GM18520 (cell line): ENCODE data around the gene TCTN1.
A peak's percentile ranks its signal among the peaks of the same experiment; 100 is the strongest.
"Not testable (repeated sequence)": the region's sequence is repeated elsewhere in the genome, so short reads cannot be mapped to it uniquely, and the experiment has no call there.

Source experiments
- ATAC-seq: cut with Tn5 transposase; IDR thresholded peaks from one replicate; pipeline ENCODE4 v1.9.1; 2021; ENCODE audit not compliant: unreplicated experiment

Gene TCTN1

GRCh38 chr12:110613771-110614684, at the start of gene TCTN1:
TCTN1 (plus strand) TSS chr12:110614129; CDS start chr12:110614183, 54 bp downstream.
- ATAC-seq, result peak; percentile 93

DNA sequence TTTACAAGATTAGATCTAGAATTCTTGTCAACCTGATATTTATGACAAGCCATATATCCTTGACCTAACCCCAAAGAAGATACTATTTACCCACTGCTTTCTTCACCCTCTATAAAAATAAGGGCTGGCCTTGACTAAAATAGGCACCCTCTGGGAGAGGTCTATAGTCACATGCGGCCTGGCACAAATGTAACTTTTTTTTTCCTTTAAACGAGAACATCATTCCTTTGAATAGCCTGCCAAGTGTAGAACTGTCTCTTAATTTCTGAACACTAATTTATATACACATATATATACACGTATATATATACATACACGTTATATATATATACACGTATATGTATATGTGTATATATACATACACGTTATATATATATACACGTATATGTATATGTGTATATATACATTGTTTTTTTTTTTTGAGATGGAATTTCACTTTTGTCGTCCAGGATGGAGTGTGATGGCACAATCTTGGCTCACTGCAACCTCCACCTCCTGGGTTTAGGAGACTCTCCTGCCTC, 49.4 kb upstream of the TCTN1 start:
- ATAC-seq, result no peak

- ATAC-seq, result no peak
Measured at GRCh38 chr12:110565894-110566871, 47.7 kb upstream of the TCTN1 start.

- ATAC-seq, result no peak
Measured at GRCh38 chr12:110566993-110567392, 46.9 kb upstream of the TCTN1 start.

- no peak for ATAC-seq
Measured at GRCh38 chr12:110568752-110569151, 45.2 kb upstream of the TCTN1 start.

DNA sequence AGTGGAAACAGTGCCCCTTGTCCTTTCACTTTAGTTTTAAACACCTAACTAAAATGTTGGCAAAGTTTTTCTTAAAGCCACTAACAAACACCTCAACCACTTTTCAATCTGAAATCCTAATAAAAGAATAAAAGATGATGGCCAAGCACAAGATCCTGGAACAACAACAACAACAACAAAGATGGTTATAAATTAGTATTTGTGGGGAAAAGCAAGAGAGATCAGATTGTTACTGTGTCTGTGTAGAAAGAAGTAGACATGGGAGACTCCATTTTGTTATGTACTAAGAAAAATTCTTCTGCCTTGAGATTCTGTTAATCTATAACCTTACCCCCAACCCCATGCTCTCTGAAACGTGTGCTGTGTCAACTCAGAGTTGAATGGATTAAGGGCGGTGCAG, 44.1 kb upstream of the TCTN1 start:
- not testable (repeated sequence) for ATAC-seq

- ATAC-seq, result not testable (repeated sequence)
Measured at GRCh38 chr12:110570798-110571197, 43.1 kb upstream of the TCTN1 start.

- ATAC-seq, result no peak
Measured at GRCh38 chr12:110574044-110574443, 39.9 kb upstream of the TCTN1 start.

DNA sequence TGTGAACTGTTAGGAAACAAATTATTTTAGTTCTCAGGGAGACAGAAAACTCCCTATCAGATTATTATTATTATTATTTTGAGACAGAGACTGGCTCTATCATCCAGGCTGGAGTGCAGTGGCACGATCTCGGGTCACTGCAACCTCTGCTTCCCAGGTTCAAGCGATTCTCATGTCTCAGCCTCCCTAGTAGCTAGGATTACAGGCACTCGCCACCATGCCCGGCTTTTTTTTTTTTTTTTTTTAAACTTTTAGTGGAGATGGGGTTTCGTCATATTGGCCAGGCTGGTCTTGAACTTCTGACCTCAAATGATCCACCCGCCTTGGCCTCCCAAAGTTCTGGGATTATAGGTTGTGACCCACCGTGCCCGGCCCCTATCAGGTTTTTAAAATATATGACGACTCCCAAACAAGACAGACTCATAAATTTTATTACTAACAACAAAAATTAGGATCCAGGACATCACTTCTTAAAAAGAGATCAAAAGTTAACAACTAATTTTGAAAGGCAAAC, 39.2 kb upstream of the TCTN1 start:
- not testable (repeated sequence) for ATAC-seq

DNA sequence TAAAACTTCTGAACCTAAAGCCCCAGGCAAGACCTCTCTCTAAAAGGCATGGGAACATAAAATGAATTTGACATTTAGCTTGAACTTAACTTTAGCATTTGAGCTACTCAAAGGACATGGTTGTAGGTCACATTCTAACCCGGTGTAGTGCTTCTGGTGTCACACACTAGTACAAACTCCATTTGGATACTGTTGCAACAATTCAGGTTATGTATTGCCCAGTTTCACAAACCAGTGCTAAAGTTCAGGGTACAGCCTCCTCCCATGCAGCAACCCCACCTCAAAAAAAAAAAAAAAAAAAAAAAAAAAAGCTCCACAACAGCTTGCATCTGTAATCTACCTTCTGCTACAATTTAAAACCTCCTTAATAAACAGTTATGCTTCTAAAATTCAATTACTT, 38.6 kb upstream of the TCTN1 start:
- ATAC-seq, result no peak

- ATAC-seq, result no peak
Measured at GRCh38 chr12:110576504-110576903, 37.4 kb upstream of the TCTN1 start.

GRCh38 chr12:110577864-110578693, 35.9 kb upstream of the TCTN1 start:
- no peak for ATAC-seq

GRCh38 chr12:110578694-110579534, 35.0 kb upstream of the TCTN1 start:
- no peak for ATAC-seq

DNA sequence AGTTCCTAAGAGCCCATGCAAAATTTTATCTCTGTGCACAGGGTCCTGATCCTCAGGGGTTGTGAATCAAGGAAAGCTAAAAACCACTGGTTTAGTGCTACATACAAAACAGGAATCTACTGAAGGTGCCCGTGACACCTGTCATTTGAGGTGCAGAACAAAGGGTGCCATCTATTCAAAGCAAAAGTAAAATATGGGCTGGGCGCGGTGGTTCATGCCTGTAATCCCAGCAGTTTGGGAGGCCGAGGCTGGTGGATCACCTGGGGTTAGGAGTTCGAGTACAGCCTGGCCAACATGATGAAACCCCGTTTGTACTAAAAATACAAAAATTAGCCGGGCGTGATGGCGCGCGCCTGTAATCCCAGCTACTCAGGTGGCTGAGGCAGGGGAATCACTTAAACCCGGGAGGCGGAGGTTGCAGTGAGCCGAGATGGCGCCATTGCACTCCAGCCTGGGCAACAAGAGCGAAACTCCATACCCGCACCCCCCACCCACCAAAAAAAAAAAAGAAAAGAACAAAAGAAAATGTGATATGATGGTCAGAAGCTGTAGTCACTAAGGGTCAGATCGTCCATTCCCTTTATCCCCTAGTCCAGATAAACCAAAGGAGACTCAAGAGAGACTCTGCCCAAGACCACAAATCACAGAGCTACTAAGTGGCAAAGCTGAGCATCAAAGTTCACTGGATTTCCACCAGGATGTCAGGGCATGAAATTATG, 34.2 kb upstream of the TCTN1 start:
- ATAC-seq, result no peak

GRCh38 chr12:110581931-110582275, 32.0 kb upstream of the TCTN1 start:
- ATAC-seq, result no peak

GRCh38 chr12:110582276-110583136, 31.4 kb upstream of the TCTN1 start:
- ATAC-seq, result peak; percentile 29

GRCh38 chr12:110583137-110584059, 30.5 kb upstream of the TCTN1 start, which contains the start of gene PPTC7:
PPTC7 (minus strand) TSS chr12:110583318; CDS start chr12:110583031, 287 bp downstream.
- ATAC-seq, result peak; percentile 65
